Tibial artery (tissue), 4 donors: ENCODE measurements around the gene PPM1L.
"Not testable (repeated sequence)": the region's sequence is repeated elsewhere in the genome, so short reads cannot be mapped to it uniquely, and the experiment has no call there.

Experiments
- DNase-seq, 2 donors: peaks; one replicate each; pipeline ENCODE4 v3.0.0-alpha.2; 2019
- H3K27ac ChIP-seq, 2 donors: fragments of 200-600 bp; sonication (generic) in 1 of 2; 1 replicate in 1 of 2; 2 replicates in 1 of 2; pipeline ENCODE4 v1.5.1; 2018 to 2019; ENCODE audit warnings: mild to moderate bottlenecking in 1 of 2
- H3K27me3 ChIP-seq, 2 donors: fragments of 200-600 bp; sonication (generic) in 1 of 2; one replicate each; pipeline versions ENCODE4 v1.5.1 to v1.6.0; 2016 to 2019
- H3K36me3 ChIP-seq, 3 donors: fragments of 200-600 bp; sonication (generic) in 2 of 3; one replicate each; pipeline ENCODE4 v1.5.1; 2016 to 2019; ENCODE audit warnings: mild to moderate bottlenecking in 2 of 3
- H3K4me1 ChIP-seq, 4 donors: fragments of 200-600 bp; sonication (generic) in 2 of 4; 1 replicate in 3 of 4; 2 replicates in 1 of 4; pipeline ENCODE4 v1.5.1; 2016 to 2019
- H3K4me3 ChIP-seq, 2 donors: fragments of 200-600 bp; sonication (generic) in 1 of 2; 1 replicate in 1 of 2; 2 replicates in 1 of 2; pipeline ENCODE4 v1.5.1; 2018 to 2019; ENCODE audit warnings: mild to moderate bottlenecking in 2 of 2
- H3K9me3 ChIP-seq, 3 donors: fragments of 200-600 bp; sonication (generic) in 1 of 3; one replicate each; pipeline ENCODE4 v1.5.1; 2016 to 2019
- CTCF ChIP-seq, 2 experiments: fragments of 200-600 bp in 1 of 2; fragments of 450-650 bp in 1 of 2; IDR thresholded peaks; one replicate each; pipeline ENCODE4 v1.5.1; 2017 to 2019; ENCODE audit warnings: antibody characterized with exemption in 2 of 2, mild to moderate bottlenecking in 1 of 2, moderate library complexity in 1 of 2
- intact Hi-C: fragments of 100-400 bp; cut with DNase I; formaldehyde crosslinking; loops from one replicate; pipeline ENCODE4 v1.15.0; 2023; ENCODE audit warnings: low total_unique reads

Gene PPM1L

GRCh38 chr3:160755776-160756304 lies at the start of gene PPM1L:
Gene PPM1L (plus strand): TSS chr3:160756231.
- H3K4me1 ChIP-seq, result peaks cover 0 to 41% (median 17%) of the 10 kb centered on the region in 4 donors
- intact Hi-C loops, result loop anchor here (5.0 kb wide), 1 partner anchor 186 kb away; no protein-coding TSS in a partner anchor
- H3K27ac ChIP-seq, result peak within 1 kb of the TSS; percentile 95 to 98
- no peak for TF ChIP-seq CTCF (IDR thresholded peaks at IDR 0.05)
- no peaks in the 10 kb centered on the region for H3K9me3 ChIP-seq
- DNase-seq, result peak; percentile 52 to 77
- H3K4me3 ChIP-seq, result peak within 1 kb of the TSS; percentile 75 to 83
- no peaks in the 10 kb centered on the region for H3K27me3 ChIP-seq
- H3K36me3 ChIP-seq, result no peaks in the 10 kb centered on the region

GRCh38 chr3:160707187-160707794 lies 48.7 kb upstream of the PPM1L start:
- H3K4me3 ChIP-seq, result no peak overlapping the region
- H3K36me3 ChIP-seq, result no peaks in the 10 kb centered on the region
- H3K4me1 ChIP-seq, result peaks cover 0 to 5% (median 0%) of the 10 kb centered on the region in 4 donors
- no peak overlapping the region for H3K27ac ChIP-seq
- no peaks in the 10 kb centered on the region for H3K9me3 ChIP-seq
- H3K27me3 ChIP-seq, result peaks cover 0 to 3% of the 10 kb centered on the region in 2 donors
- TF ChIP-seq CTCF (IDR thresholded peaks at IDR 0.05), result peak; percentile 69 to 71
- intact Hi-C loops, result loop anchor here (2.0 kb wide), 1 partner anchor 236 kb away; no protein-coding TSS in a partner anchor
- DNase-seq, result no peak

- no peak overlapping the region for H3K27ac ChIP-seq
- H3K36me3 ChIP-seq, result no peaks in the 10 kb centered on the region
- no peak overlapping the region for H3K4me3 ChIP-seq
- H3K4me1 ChIP-seq, result peaks cover 0 to 5% (median 0%) of the 10 kb centered on the region in 4 donors
- no peaks in the 10 kb centered on the region for H3K9me3 ChIP-seq
- no peak for DNase-seq
- intact Hi-C loops, result no loop called here
- no peak for TF ChIP-seq CTCF (IDR thresholded peaks at IDR 0.05)
- peaks cover 0 to 3% of the 10 kb centered on the region in 2 donors for H3K27me3 ChIP-seq
Measured at GRCh38 chr3:160709477-160710182, 46.4 kb upstream of the PPM1L start.

- H3K4me1 ChIP-seq, H3K27ac ChIP-seq, DNase-seq, H3K27me3 ChIP-seq, H3K36me3 ChIP-seq, intact Hi-C loops, H3K4me3 ChIP-seq, H3K9me3 ChIP-seq: not testable (repeated sequence)
Measured at GRCh38 chr3:160713144-160713543, 42.9 kb upstream of the PPM1L start.

GRCh38 chr3:160719710-160720109 lies 36.3 kb upstream of the PPM1L start:
- no peak for TF ChIP-seq CTCF (IDR thresholded peaks at IDR 0.05)
- H3K4me1 ChIP-seq, result no peaks in the 10 kb centered on the region
- H3K27ac ChIP-seq, result no peak overlapping the region
- H3K36me3 ChIP-seq, result no peaks in the 10 kb centered on the region
- DNase-seq, result no peak
- intact Hi-C loops, result no loop called here
- H3K27me3 ChIP-seq, result no peaks in the 10 kb centered on the region
- no peak overlapping the region for H3K4me3 ChIP-seq
- no peaks in the 10 kb centered on the region for H3K9me3 ChIP-seq

GRCh38 chr3:160720123-160720746 lies 35.8 kb upstream of the PPM1L start:
- TF ChIP-seq CTCF (IDR thresholded peaks at IDR 0.05), result no peak
- DNase-seq, result no peak
- Histone ChIP-seq H3K27me3 (no peaks in the 10 kb centered on the region), H3K27ac (no peak overlapping the region), H3K4me1 (no peaks in the 10 kb centered on the region), H3K9me3 (no peaks in the 10 kb centered on the region), H3K36me3 (no peaks in the 10 kb centered on the region), H3K4me3 (no peak overlapping the region)
- intact Hi-C loops, result no loop called here
